ENCODE results near the gene ARHGAP9. TPM values are rescaled to one million over a fixed set of nuclear protein-coding genes. Genes with fewer than 3 reads are reported as not detected.

Gene ARHGAP9
- total and polyA plus RNA-seq, 2 of the 8 experiments (the other 6 are each of a cell fraction or from before 2014, with no cell fraction given) = 3.2 to 6.0 TPM

DNA sequence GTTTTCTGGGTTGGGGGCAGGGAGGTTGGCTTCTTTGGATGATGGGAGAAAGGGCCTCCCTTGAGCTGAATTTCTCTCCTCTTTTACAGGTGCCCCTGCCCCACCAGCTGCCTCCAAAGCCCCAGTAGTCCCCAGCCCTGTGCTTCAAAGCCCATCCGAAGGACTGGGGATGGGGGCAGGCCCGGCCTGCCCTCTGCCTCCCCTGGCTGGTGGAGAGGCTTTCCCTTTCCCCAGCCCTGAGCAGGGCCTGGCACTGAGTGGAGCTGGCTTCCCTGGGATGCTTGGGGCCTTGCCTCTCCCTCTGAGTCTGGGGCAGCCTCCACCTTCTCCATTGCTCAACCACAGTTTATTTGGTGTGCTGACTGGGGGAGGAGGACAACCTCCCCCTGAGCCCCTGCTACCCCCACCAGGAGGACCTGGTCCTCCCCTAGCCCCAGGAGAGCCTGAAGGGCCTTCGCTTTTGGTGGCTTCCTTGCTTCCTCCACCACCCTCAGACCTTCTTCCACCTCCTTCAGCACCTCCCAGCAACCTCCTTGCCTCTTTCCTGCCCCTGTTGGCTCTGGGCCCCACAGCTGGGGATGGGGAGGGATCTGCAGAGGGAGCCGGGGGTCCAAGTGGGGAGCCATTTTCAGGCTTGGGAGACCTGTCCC is 46.9 kb upstream of the ARHGAP9 start (continued):
- TF ChIP-seq, protein P1, sequence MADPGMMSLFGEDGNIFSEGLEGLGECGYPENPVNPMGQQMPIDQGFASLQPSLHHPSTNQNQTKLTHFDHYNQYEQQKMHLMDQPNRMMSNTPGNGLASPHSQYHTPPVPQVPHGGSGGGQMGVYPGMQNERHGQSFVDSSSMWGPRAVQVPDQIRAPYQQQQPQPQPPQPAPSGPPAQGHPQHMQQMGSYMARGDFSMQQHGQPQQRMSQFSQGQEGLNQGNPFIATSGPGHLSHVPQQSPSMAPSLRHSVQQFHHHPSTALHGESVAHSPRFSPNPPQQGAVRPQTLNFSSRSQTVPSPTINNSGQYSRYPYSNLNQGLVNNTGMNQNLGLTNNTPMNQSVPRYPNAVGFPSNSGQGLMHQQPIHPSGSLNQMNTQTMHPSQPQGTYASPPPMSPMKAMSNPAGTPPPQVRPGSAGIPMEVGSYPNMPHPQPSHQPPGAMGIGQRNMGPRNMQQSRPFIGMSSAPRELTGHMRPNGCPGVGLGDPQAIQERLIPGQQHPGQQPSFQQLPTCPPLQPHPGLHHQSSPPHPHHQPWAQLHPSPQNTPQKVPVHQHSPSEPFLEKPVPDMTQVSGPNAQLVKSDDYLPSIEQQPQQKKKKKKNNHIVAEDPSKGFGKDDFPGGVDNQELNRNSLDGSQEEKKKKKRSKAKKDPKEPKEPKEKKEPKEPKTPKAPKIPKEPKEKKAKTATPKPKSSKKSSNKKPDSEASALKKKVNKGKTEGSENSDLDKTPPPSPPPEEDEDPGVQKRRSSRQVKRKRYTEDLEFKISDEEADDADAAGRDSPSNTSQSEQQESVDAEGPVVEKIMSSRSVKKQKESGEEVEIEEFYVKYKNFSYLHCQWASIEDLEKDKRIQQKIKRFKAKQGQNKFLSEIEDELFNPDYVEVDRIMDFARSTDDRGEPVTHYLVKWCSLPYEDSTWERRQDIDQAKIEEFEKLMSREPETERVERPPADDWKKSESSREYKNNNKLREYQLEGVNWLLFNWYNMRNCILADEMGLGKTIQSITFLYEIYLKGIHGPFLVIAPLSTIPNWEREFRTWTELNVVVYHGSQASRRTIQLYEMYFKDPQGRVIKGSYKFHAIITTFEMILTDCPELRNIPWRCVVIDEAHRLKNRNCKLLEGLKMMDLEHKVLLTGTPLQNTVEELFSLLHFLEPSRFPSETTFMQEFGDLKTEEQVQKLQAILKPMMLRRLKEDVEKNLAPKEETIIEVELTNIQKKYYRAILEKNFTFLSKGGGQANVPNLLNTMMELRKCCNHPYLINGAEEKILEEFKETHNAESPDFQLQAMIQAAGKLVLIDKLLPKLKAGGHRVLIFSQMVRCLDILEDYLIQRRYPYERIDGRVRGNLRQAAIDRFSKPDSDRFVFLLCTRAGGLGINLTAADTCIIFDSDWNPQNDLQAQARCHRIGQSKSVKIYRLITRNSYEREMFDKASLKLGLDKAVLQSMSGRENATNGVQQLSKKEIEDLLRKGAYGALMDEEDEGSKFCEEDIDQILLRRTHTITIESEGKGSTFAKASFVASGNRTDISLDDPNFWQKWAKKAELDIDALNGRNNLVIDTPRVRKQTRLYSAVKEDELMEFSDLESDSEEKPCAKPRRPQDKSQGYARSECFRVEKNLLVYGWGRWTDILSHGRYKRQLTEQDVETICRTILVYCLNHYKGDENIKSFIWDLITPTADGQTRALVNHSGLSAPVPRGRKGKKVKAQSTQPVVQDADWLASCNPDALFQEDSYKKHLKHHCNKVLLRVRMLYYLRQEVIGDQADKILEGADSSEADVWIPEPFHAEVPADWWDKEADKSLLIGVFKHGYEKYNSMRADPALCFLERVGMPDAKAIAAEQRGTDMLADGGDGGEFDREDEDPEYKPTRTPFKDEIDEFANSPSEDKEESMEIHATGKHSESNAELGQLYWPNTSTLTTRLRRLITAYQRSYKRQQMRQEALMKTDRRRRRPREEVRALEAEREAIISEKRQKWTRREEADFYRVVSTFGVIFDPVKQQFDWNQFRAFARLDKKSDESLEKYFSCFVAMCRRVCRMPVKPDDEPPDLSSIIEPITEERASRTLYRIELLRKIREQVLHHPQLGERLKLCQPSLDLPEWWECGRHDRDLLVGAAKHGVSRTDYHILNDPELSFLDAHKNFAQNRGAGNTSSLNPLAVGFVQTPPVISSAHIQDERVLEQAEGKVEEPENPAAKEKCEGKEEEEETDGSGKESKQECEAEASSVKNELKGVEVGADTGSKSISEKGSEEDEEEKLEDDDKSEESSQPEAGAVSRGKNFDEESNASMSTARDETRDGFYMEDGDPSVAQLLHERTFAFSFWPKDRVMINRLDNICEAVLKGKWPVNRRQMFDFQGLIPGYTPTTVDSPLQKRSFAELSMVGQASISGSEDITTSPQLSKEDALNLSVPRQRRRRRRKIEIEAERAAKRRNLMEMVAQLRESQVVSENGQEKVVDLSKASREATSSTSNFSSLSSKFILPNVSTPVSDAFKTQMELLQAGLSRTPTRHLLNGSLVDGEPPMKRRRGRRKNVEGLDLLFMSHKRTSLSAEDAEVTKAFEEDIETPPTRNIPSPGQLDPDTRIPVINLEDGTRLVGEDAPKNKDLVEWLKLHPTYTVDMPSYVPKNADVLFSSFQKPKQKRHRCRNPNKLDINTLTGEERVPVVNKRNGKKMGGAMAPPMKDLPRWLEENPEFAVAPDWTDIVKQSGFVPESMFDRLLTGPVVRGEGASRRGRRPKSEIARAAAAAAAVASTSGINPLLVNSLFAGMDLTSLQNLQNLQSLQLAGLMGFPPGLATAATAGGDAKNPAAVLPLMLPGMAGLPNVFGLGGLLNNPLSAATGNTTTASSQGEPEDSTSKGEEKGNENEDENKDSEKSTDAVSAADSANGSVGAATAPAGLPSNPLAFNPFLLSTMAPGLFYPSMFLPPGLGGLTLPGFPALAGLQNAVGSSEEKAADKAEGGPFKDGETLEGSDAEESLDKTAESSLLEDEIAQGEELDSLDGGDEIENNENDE (IDR thresholded peaks at IDR 0.05; ENCODE audit: insufficient replicate concordance, low read length) = no peak
- TF ChIP-seq, protein P2, sequence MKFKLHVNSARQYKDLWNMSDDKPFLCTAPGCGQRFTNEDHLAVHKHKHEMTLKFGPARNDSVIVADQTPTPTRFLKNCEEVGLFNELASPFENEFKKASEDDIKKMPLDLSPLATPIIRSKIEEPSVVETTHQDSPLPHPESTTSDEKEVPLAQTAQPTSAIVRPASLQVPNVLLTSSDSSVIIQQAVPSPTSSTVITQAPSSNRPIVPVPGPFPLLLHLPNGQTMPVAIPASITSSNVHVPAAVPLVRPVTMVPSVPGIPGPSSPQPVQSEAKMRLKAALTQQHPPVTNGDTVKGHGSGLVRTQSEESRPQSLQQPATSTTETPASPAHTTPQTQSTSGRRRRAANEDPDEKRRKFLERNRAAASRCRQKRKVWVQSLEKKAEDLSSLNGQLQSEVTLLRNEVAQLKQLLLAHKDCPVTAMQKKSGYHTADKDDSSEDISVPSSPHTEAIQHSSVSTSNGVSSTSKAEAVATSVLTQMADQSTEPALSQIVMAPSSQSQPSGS (IDR thresholded peaks at IDR 0.05; ENCODE audit: low read length) = no peak
- TF ChIP-seq NRF1 (IDR thresholded peaks at IDR 0.05; ENCODE audit: low read depth, low read length) (no peak), CTBP2 (IDR thresholded peaks at IDR 0.05; ENCODE audit: borderline replicate concordance, insufficient read depth, insufficient read length, low read length) (no peak), EP300 (IDR thresholded peaks at IDR 0.05; ENCODE audit: borderline replicate concordance in 1 of 2, low read depth in 2 of 2, low read length in 2 of 2) (no peak), RAD21 (IDR thresholded peaks at IDR 0.05 in 1 of 2, conservative IDR thresholded peaks at IDR 0.05 in 1 of 2; ENCODE audit: low read depth in 2 of 2, low read length in 2 of 2) (no peak), CBX8 (IDR thresholded peaks at IDR 0.05; ENCODE audit: borderline replicate concordance, low read depth, low read length) (no peak), JUN (IDR thresholded peaks at IDR 0.05; ENCODE audit: low read depth, low read length) (no peak)

Data from H1 (cell line).